ENCODE data around the gene SH2B2.

GRCh38 chr7:102303669-102304422 is 17.2 kb downstream of the SH2B2 start:
- TF ChIP-seq EZH2 (IDR thresholded peaks at IDR 0.05; ENCODE audit: insufficient read depth, poor library complexity, severe bottlenecking) = no peak
- no peak for TF ChIP-seq EZH2phosphoT487 (IDR thresholded peaks at IDR 0.05; ENCODE audit: insufficient read depth, low read depth)
